Keratinocyte (primary cell): ENCODE data around the gene STK40. TPM values are rescaled to one million over a fixed set of nuclear protein-coding genes. Genes with fewer than 3 reads are reported as not detected.
A peak's percentile ranks its signal among the peaks of the same experiment; 100 is the strongest.

ENCODE experiments used
- DNase-seq: peaks from one replicate; pipeline ENCODE4 v3.0.0-alpha.2; 2011; ENCODE audit warnings: low read depth, missing footprints, low spot score
- FAIRE-seq: peaks from 2 replicates; lab custom pipeline; 2011; peaks lifted over from hg19 to GRCh38; lab: Jason Lieb, UNC
- H2AFZ ChIP-seq: 2 replicates; pipeline ENCODE4 v1.6.0; 2012; ENCODE audit warnings: low read length, control low read depth, inconsistent platforms; ENCODE audit not compliant: control insufficient read depth
- H3K27ac ChIP-seq: 2 replicates; pipeline ENCODE4 v1.5.1; 2011; ENCODE audit warnings: low read length; ENCODE audit not compliant: control insufficient read depth, insufficient read depth
- H3K27me3 ChIP-seq: 3 replicates; pipeline ENCODE4 v1.6.0; 2011; ENCODE audit warnings: low read length; ENCODE audit not compliant: control insufficient read depth, insufficient read depth; ENCODE audit errors: extremely low read depth
- H3K36me3 ChIP-seq, 2 experiments: 2 replicates in 1 of 2; 3 replicates in 1 of 2; pipeline ENCODE4 v1.5.1; 2011; ENCODE audit warnings: low read length in 2 of 2, mild to moderate bottlenecking in 1 of 2; ENCODE audit not compliant: control insufficient read depth in 2 of 2, insufficient read depth in 2 of 2; ENCODE audit errors: extremely low read depth in 1 of 2
- H3K4me1 ChIP-seq: 3 replicates; pipeline ENCODE4 v1.5.1; 2011; ENCODE audit warnings: low read length; ENCODE audit not compliant: control insufficient read depth, insufficient read depth; ENCODE audit errors: extremely low read depth
- H3K4me2 ChIP-seq: 3 replicates; pipeline ENCODE4 v1.6.0; 2011; ENCODE audit warnings: low read depth, low read length; ENCODE audit not compliant: control insufficient read depth, insufficient read depth; ENCODE audit errors: extremely low read depth
- H3K4me3 ChIP-seq, 3 experiments: fragments of 200-600 bp in 1 of 3; sonication (generic) in 1 of 3; 2 replicates in 2 of 3; 3 replicates in 1 of 3; pipeline ENCODE4 v1.5.1; 2011 to 2016; ENCODE audit warnings: low read length in 3 of 3, mild to moderate bottlenecking in 3 of 3, control low read depth in 2 of 3, inconsistent platforms in 1 of 3, low read depth in 1 of 3, mixed read lengths in 1 of 3, mixed run types in 1 of 3, moderate library complexity in 1 of 3; ENCODE audit not compliant: control insufficient read depth in 2 of 3, insufficient read depth in 2 of 3; ENCODE audit errors: extremely low read depth in 1 of 3
- H3K79me2 ChIP-seq: 2 replicates; pipeline ENCODE4 v1.6.0; 2012; ENCODE audit warnings: low read length; ENCODE audit not compliant: control insufficient read depth, insufficient read depth
- H3K9ac ChIP-seq: 3 replicates; pipeline ENCODE4 v1.6.0; 2011; ENCODE audit warnings: low read length; ENCODE audit not compliant: control insufficient read depth, insufficient read depth; ENCODE audit errors: extremely low read depth
- H3K9me1 ChIP-seq: 3 replicates; pipeline ENCODE4 v1.6.0; 2011; ENCODE audit warnings: low read length; ENCODE audit not compliant: control insufficient read depth, insufficient read depth; ENCODE audit errors: extremely low read depth
- H3K9me3 ChIP-seq: 2 replicates; pipeline ENCODE4 v1.5.1; 2012; ENCODE audit warnings: low read depth, low read length; ENCODE audit not compliant: control insufficient read depth
- H4K20me1 ChIP-seq: 3 replicates; pipeline ENCODE4 v1.6.0; 2011; ENCODE audit warnings: low read length; ENCODE audit not compliant: control insufficient read depth, insufficient read depth; ENCODE audit errors: extremely low read depth
- CTCF ChIP-seq, 3 experiments: IDR thresholded peaks in 1 of 3; conservative IDR thresholded peaks in 1 of 3; optimal IDR thresholded peaks in 1 of 3; 2 replicates in 2 of 3; 3 replicates in 1 of 3; pipeline versions ENCODE3 to v1.5.1; 2011; ENCODE audit warnings: low read length in 3 of 3, mild to moderate bottlenecking in 3 of 3, moderate library complexity in 2 of 3, control low read depth in 1 of 3, inconsistent platforms in 1 of 3; ENCODE audit not compliant: insufficient read depth in 2 of 3; ENCODE audit errors: extremely low read depth in 1 of 3
- EZH2 ChIP-seq: IDR thresholded peaks from one replicate; pipeline ENCODE4 v1.6.1; 2012; ENCODE audit warnings: inconsistent platforms, mild to moderate bottlenecking, low read length, moderate library complexity
- dilution Hi-C: fragments of 300-500 bp; cut with MboI; formaldehyde crosslinking; loops from one replicate; pipeline ENCODE4 v1.7.0; 2020; ENCODE audit warnings: low sequenced_read_pairs; ENCODE audit not compliant: extremely low pct_ligation_motif_present
- polyA plus RNA-seq, 5 experiments: library from polyadenylated mRNA; depleted of rRNA in 3 of 5; stranded (reverse) in 3 of 5; stranded (forward) in 1 of 5; unstranded in 1 of 5; fragments of >200 nt; gene quantifications; 1 replicate in 1 of 5; 2 replicates in 3 of 5; 3 replicates in 1 of 5; pipeline versions ENCODE4 v1.2.1 to v1.2.3, GENCODE V29; 2011 to 2012; ENCODE audit warnings: missing spikeins in 2 of 5, low read depth in 1 of 5, low replicate concordance in 1 of 5

The STK40 gene
- polyA plus RNA-seq, 1 donor (not counting 4 experiments of a cell fraction or from before 2014, with no cell fraction given) = 10.4 TPM

- Histone ChIP-seq H3K9me3 (no peaks in the 10 kb centered on the region), H4K20me1 (no peaks in the 10 kb centered on the region), H3K4me3 (no peak overlapping the region), H3K4me2 (no peak overlapping the region), H3K4me1 (peaks cover 36% of the 10 kb centered on the region), H2AFZ (no peak overlapping the region), H3K27me3 (no peaks in the 10 kb centered on the region), H3K27ac (no peak overlapping the region), H3K9ac (no peak overlapping the region), H3K9me1 (no peaks in the 10 kb centered on the region), H3K79me2 (peaks cover 10% of the 10 kb centered on the region), H3K36me3 (peaks cover 19 to 44% of the 10 kb centered on the region in 2 experiments)
- no peak for DNase-seq
- no peak for FAIRE-seq
- dilution Hi-C loops = no loop called here
- no peak for TF ChIP-seq CTCF (optimal IDR thresholded peaks at IDR 0.05 in 1 of 3, IDR thresholded peaks at IDR 0.05 in 1 of 3, conservative IDR thresholded peaks at IDR 0.05 in 1 of 3; ENCODE audit: extremely low read depth in 1 of 3, insufficient read depth in 2 of 3, low read length in 3 of 3)
- no peak for TF ChIP-seq EZH2
Measured at GRCh38 chr1:36303650-36304360, 81.9 kb downstream of the STK40 start.

GRCh38 chr1:36303244-36303643 lies 82.5 kb downstream of the STK40 start:
- H3K9ac ChIP-seq = peak overlapping the region; percentile 9
- no peaks in the 10 kb centered on the region for H3K9me1 ChIP-seq
- H3K27ac ChIP-seq = no peak overlapping the region
- H3K4me1 ChIP-seq = peaks cover 36% of the 10 kb centered on the region
- H3K9me3 ChIP-seq = no peaks in the 10 kb centered on the region
- TF ChIP-seq CTCF (optimal IDR thresholded peaks at IDR 0.05 in 1 of 3, IDR thresholded peaks at IDR 0.05 in 1 of 3, conservative IDR thresholded peaks at IDR 0.05 in 1 of 3; ENCODE audit: extremely low read depth in 1 of 3, insufficient read depth in 2 of 3, low read length in 3 of 3) = no peak
- TF ChIP-seq EZH2 = no peak
- H3K4me3 ChIP-seq = no peak overlapping the region
- dilution Hi-C loops = no loop called here
- no peak overlapping the region for H3K4me2 ChIP-seq
- no peak overlapping the region for H2AFZ ChIP-seq
- FAIRE-seq (no peak), DNase-seq (no peak)
- H3K27me3 ChIP-seq = no peaks in the 10 kb centered on the region
- H4K20me1 ChIP-seq = no peaks in the 10 kb centered on the region
- H3K36me3 ChIP-seq = peaks cover 21 to 46% of the 10 kb centered on the region in 2 experiments
- peaks cover 10% of the 10 kb centered on the region for H3K79me2 ChIP-seq
